Upper lobe of left lung (tissue), 6 donors: ENCODE data around the gene TRAP1. TPM values are rescaled to one million over a fixed set of nuclear protein-coding genes. Genes with fewer than 3 reads are reported as not detected.
A peak's percentile ranks its signal among the peaks of the same experiment; 100 is the strongest.

Source experiments
- ATAC-seq, 2 donors: fragments of 200-7000 bp; cut with Tn5 transposase; one replicate each; pipeline ENCODE4 v1.9.1; 2022; ENCODE audit warnings: mild to moderate bottlenecking in 2 of 2, moderate library complexity in 2 of 2; ENCODE audit not compliant: low FRiP score in 2 of 2
- DNase-seq, 2 donors: peaks; one replicate each; pipeline ENCODE4 v3.0.0-alpha.2; 2019 to 2020
- H3K27ac ChIP-seq, 4 donors: fragments of 200-600 bp; sonication (generic); one replicate each; pipeline ENCODE4 v1.5.1; 2016 to 2019
- H3K27me3 ChIP-seq, 4 donors: fragments of 200-600 bp; sonication (generic); one replicate each; pipeline ENCODE4 v1.5.1; 2017 to 2019
- H3K36me3 ChIP-seq, 4 donors: fragments of 200-600 bp; sonication (generic); one replicate each; pipeline ENCODE4 v1.5.1; 2016 to 2019
- H3K4me1 ChIP-seq, 4 donors: fragments of 200-600 bp; sonication (generic); one replicate each; pipeline ENCODE4 v1.5.1; 2018 to 2019
- H3K4me3 ChIP-seq, 4 donors: fragments of 200-600 bp; sonication (generic); one replicate each; pipeline ENCODE4 v1.5.1; 2017 to 2019; ENCODE audit warnings: mild to moderate bottlenecking in 2 of 4, moderate library complexity in 1 of 4
- H3K9me3 ChIP-seq, 4 donors: fragments of 200-600 bp; sonication (generic); one replicate each; pipeline ENCODE4 v1.5.1; 2018 to 2019
- CTCF ChIP-seq, 6 experiments: fragments of 450-650 bp in 4 of 6; fragments of 200-600 bp in 2 of 6; sonication (generic) in 2 of 6; IDR thresholded peaks; one replicate each; pipeline ENCODE4 v1.5.1; 2016 to 2019; ENCODE audit warnings: antibody characterized with exemption in 6 of 6
- EP300 ChIP-seq, 4 donors: sonication (generic); formaldehyde crosslinking; IDR thresholded peaks; one replicate each; pipeline ENCODE4 v1.5.1; 2017; ENCODE audit warnings: antibody characterized with exemption in 4 of 4, control low read depth in 2 of 4
- POLR2A ChIP-seq, 4 donors: fragments of 450-650 bp; IDR thresholded peaks; one replicate each; pipeline ENCODE4 v1.5.1; 2016 to 2017; ENCODE audit warnings: antibody characterized with exemption in 4 of 4, mild to moderate bottlenecking in 2 of 4
- POLR2AphosphoS5 ChIP-seq, 2 donors: sonication (generic); formaldehyde crosslinking; IDR thresholded peaks; one replicate each; pipeline ENCODE4 v1.5.1; 2017; ENCODE audit warnings: antibody characterized with exemption in 2 of 2
- WGBS, 2 donors: methylation state at CpG; one replicate each; pipeline ENCODE4 v1.1.5; 2017 to 2018; 5-methylcytosine and 5-hydroxymethylcytosine counted together
- total RNA-seq, 6 donors: library from RNA; depleted of rRNA in 4 of 6; stranded (reverse); fragments of >200 nt in 4 of 6; gene quantifications; one replicate each; pipeline versions ENCODE4 v1.1.0 to v1.2.1, GENCODE V29; 2016 to 2021
- donor health status: DM: no; HTN: no; CAD: no; lungs with moderate emphysema.
- donor health status: DM: no; HTN: yes; CAD: no; lungs with severe emphysema.

TRAP1 gene
- total RNA-seq, 6 donors from 2014 or later: 48.0 to 81.7 (median 55.0) TPM

- Histone ChIP-seq H3K36me3 (peaks cover 3 to 75% (median 50%) of the 10 kb centered on the region in 4 donors), H3K27ac (no peak overlapping the region), H3K4me3 (no peak overlapping the region), H3K4me1 (peaks cover 0 to 16% (median 5%) of the 10 kb centered on the region in 4 donors), H3K27me3 (no peaks in the 10 kb centered on the region), H3K9me3 (no peaks in the 10 kb centered on the region)
- TF ChIP-seq CTCF (IDR thresholded peaks at IDR 0.05): no peak
- no peak for TF ChIP-seq POLR2A (IDR thresholded peaks at IDR 0.05)
- no peak for TF ChIP-seq EP300 (IDR thresholded peaks at IDR 0.05)
- no peak for TF ChIP-seq POLR2AphosphoS5 (IDR thresholded peaks at IDR 0.05)
- 94 to 97% methylated on average over 28 to 34 of the region's 34 CpGs for WGBS, 2 donors
- ATAC-seq: no peak
- DNase-seq: peak in 1 of 2 donors; percentile 68
Observed at GRCh38 chr16:3674513-3675295, 42.6 kb downstream of the TRAP1 start.

GRCh38 chr16:3673676-3674377 lies 43.5 kb downstream of the TRAP1 start:
- DNase-seq (no peak), ATAC-seq (no peak)

GRCh38 chr16:3673201-3673600 lies 44.1 kb downstream of the TRAP1 start:
- peaks cover 0 to 16% (median 5%) of the 10 kb centered on the region in 4 donors for H3K4me1 ChIP-seq
- peaks cover 3 to 75% (median 47%) of the 10 kb centered on the region in 4 donors for H3K36me3 ChIP-seq
- TF ChIP-seq EP300 (IDR thresholded peaks at IDR 0.05): no peak
- TF ChIP-seq POLR2A (IDR thresholded peaks at IDR 0.05): no peak
- no peak for TF ChIP-seq CTCF (IDR thresholded peaks at IDR 0.05)
- TF ChIP-seq POLR2AphosphoS5 (IDR thresholded peaks at IDR 0.05): no peak
- ATAC-seq: no peak
- H3K27ac ChIP-seq: no peak overlapping the region
- no peak for DNase-seq
- no peaks in the 10 kb centered on the region for H3K9me3 ChIP-seq
- H3K27me3 ChIP-seq: no peaks in the 10 kb centered on the region
- 90 to 97% methylated on average over 18 of the region's 18 CpGs for WGBS, 2 donors
- no peak overlapping the region for H3K4me3 ChIP-seq

More at GRCh38 chr16:3673676-3674377, 43.5 kb downstream of the TRAP1 start:
- Histone ChIP-seq H3K4me1 (peaks cover 0 to 16% (median 5%) of the 10 kb centered on the region in 4 donors), H3K27ac (no peak overlapping the region), H3K4me3 (no peak overlapping the region), H3K9me3 (no peaks in the 10 kb centered on the region), H3K36me3 (peaks cover 3 to 72% (median 46%) of the 10 kb centered on the region in 4 donors), H3K27me3 (no peaks in the 10 kb centered on the region)
- WGBS, 2 donors: 93 to 94% methylated on average over 13 of the region's 13 CpGs
- TF ChIP-seq EP300 (IDR thresholded peaks at IDR 0.05) (no peak), POLR2A (IDR thresholded peaks at IDR 0.05) (no peak), POLR2AphosphoS5 (IDR thresholded peaks at IDR 0.05) (no peak), CTCF (IDR thresholded peaks at IDR 0.05) (no peak)

- H3K36me3 ChIP-seq: peaks cover 3 to 70% (median 44%) of the 10 kb centered on the region in 4 donors
- 93 to 95% methylated on average over 12 to 26 of the region's 26 CpGs for WGBS, 2 donors
Observed at GRCh38 chr16:3672571-3673041, 44.7 kb downstream of the TRAP1 start.

More at GRCh38 chr16:3672571-3673041, 44.7 kb downstream of the TRAP1 start:
- peaks cover 0 to 16% (median 5%) of the 10 kb centered on the region in 4 donors for H3K4me1 ChIP-seq
- no peak overlapping the region for H3K27ac ChIP-seq
- no peaks in the 10 kb centered on the region for H3K9me3 ChIP-seq
- no peak for TF ChIP-seq POLR2AphosphoS5 (IDR thresholded peaks at IDR 0.05)
- TF ChIP-seq EP300 (IDR thresholded peaks at IDR 0.05): no peak
- TF ChIP-seq POLR2A (IDR thresholded peaks at IDR 0.05): no peak
- TF ChIP-seq CTCF (IDR thresholded peaks at IDR 0.05): no peak
- no peaks in the 10 kb centered on the region for H3K27me3 ChIP-seq
- ATAC-seq: no peak
- DNase-seq: peak in 1 of 2 donors; percentile 73
- H3K4me3 ChIP-seq: no peak overlapping the region
